Activated CD4-positive, alpha-beta memory T cell treated with anti-CD3 and anti-CD28 coated beads for 36 hours (primary cell): ENCODE results near the gene CCDC57. TPM values are rescaled to one million over a fixed set of nuclear protein-coding genes. Genes with fewer than 3 reads are reported as not detected.

Experiments
- microRNA-seq: library from miRNA; unstranded; fragments of <30 nt; microRNA quantifications from one replicate; pipeline ENCODE4 v1.2.0, GENCODE V29; 2022; ENCODE audit warnings: borderline number of aligned reads, borderline microRNAs expressed, borderline replicate concordance
- total RNA-seq, 2 experiments: library from RNA; stranded (reverse); gene quantifications; one replicate each; pipeline ENCODE4 v1.2.3, GENCODE V29; 2021

CCDC57 gene
- total RNA-seq, 2 experiments from 2014 or later: 49.6 to 51.7 TPM

Small RNA genes within 50 kb of the gene (microRNA-seq; reads per million reads assigned to microRNA genes)
- gene MIR6787: not detected

Other genes with a start within 250 kb of the CCDC57 start
- gene ASPSCR1, start 235.2 kb downstream of the CCDC57 start, total RNA-seq: 10 to 100 TPM; 25.4 to 27.1 TPM
- gene CENPX, start 190.0 kb downstream of the CCDC57 start, total RNA-seq: 10 to 100 TPM; 83.0 to 85.8 TPM
- gene LRRC45, start 189.5 kb downstream of the CCDC57 start, total RNA-seq: 10 to 100 TPM; 16.3 to 19.0 TPM
- 1 to 10 TPM; 6.3 to 8.1 TPM for gene RAC3, start 181.2 kb downstream of the CCDC57 start, total RNA-seq
- 100 to 1,000 TPM; 105 to 115 TPM for gene DCXR, start 175.1 kb downstream of the CCDC57 start, total RNA-seq
- 10 to 100 TPM; 16.5 to 17.5 TPM for gene RFNG, start 161.0 kb downstream of the CCDC57 start, total RNA-seq
- 10 to 100 TPM; 86.8 to 89.1 TPM for gene GPS1, start 160.9 kb downstream of the CCDC57 start, total RNA-seq
- 100 to 1,000 TPM; 118 to 131 TPM for gene DUS1L, start 147.0 kb downstream of the CCDC57 start, total RNA-seq
- gene FASN, start 114.6 kb downstream of the CCDC57 start, total RNA-seq: 100 to 1,000 TPM; 209 to 212 TPM
- gene SLC16A3, start 16.2 kb upstream of the CCDC57 start, total RNA-seq: 10 to 100 TPM; 97.4 to 99.7 TPM
- 100 to 1,000 TPM; 110 to 111 TPM for gene CSNK1D, start 60.9 kb upstream of the CCDC57 start, total RNA-seq
- gene CD7, start 104.8 kb upstream of the CCDC57 start, total RNA-seq: 100 to 1,000 TPM; 570 to 574 TPM
- gene SECTM1, start 120.9 kb upstream of the CCDC57 start, total RNA-seq: 10 to 100 TPM; 12.2 to 12.7 TPM
- not detected for gene TEX19, start 146.4 kb upstream of the CCDC57 start, total RNA-seq
- gene UTS2R, start 158.9 kb upstream of the CCDC57 start, total RNA-seq: not detected
- 10 to 100 TPM; 21.7 to 26.0 TPM for gene HEXD, start 205.5 kb upstream of the CCDC57 start, total RNA-seq
- 10 to 100 TPM; 29.7 to 32.2 TPM for gene OGFOD3, start 205.7 kb upstream of the CCDC57 start, total RNA-seq
- gene CYBC1, start 237.9 kb upstream of the CCDC57 start, total RNA-seq: 100 to 1,000 TPM; 333 to 343 TPM
- gene NARF, start 245.9 kb upstream of the CCDC57 start, total RNA-seq: 100 to 1,000 TPM; 101 to 110 TPM